ENCODE results near the gene HERPUD1. TPM values are rescaled to one million over a fixed set of nuclear protein-coding genes. Genes with fewer than 3 reads are reported as not detected.

Gene HERPUD1
- total RNA-seq, 1 experiment from 2014 or later: 30.8 TPM

DNA sequence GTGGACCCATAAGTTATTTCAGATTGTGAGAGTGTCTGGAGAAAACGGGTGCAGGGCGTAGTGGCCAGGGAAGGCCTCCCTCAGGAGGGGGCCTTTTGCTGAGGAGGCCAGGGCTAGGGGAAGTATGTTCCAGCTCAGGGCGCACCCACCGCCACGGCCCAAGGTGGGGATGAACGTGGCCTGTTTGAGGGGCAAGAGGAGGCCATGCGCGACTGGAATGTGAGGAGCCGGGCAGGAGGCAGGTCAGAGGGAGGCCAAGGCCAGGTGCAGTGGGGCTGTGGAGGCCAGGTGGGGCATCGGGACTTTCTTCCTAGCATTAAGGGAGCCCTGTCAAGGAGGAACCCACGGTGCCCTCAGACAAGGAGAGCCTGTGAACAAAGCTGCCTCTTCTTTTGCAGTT lies 40.3 kb upstream of the HERPUD1 start:
- no peaks in the 10 kb centered on the region for H3K36me3 Mint-ChIP-seq
- ATAC-seq: no peak
- H3K27ac Mint-ChIP-seq: no peak overlapping the region
- no peaks in the 10 kb centered on the region for H3K4me1 Mint-ChIP-seq
- no peaks in the 10 kb centered on the region for H3K27me3 Mint-ChIP-seq (ENCODE audit: low read depth)
- no peak overlapping the region for H3K4me3 Mint-ChIP-seq
- TF ChIP-seq NR3C1 (CRISPR knock-in tag; conservative IDR thresholded peaks at IDR 0.05; ENCODE audit: low read depth): no peak
- CTCF ChIA-PET: no interaction called here
- DNase-seq (ENCODE audit: low spot score): no peak
- H3K9me3 Mint-ChIP-seq: no peaks in the 10 kb centered on the region
- POLR2A ChIA-PET: no interaction called here

DNA sequence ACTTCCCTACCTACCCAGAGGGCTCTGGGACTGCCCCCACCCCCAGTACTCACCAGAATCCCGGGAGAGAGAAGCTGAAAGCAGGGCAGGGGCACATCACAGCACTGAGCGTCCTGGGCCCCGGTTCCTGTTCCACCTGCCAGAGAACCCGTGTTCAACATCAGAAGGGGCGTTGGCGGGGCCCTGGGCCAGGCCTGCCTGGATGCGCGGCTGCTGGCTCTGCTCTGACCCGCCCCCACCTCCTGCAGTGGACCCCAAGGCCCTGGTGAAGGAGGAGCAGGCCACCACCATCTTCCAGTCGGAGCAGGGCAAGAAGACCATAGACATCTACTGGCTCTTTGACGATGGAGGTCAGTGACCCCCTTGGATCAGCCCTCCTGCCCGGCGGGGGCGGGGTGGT lies 39.2 kb upstream of the HERPUD1 start:
- ATAC-seq (no peak), DNase-seq (ENCODE audit: low spot score) (no peak)
- TF ChIP-seq ZNF219 (CRISPR knock-in tag; IDR thresholded peaks at IDR 0.05; ENCODE audit: borderline replicate concordance): no peak
- TF ChIP-seq, protein P1, sequence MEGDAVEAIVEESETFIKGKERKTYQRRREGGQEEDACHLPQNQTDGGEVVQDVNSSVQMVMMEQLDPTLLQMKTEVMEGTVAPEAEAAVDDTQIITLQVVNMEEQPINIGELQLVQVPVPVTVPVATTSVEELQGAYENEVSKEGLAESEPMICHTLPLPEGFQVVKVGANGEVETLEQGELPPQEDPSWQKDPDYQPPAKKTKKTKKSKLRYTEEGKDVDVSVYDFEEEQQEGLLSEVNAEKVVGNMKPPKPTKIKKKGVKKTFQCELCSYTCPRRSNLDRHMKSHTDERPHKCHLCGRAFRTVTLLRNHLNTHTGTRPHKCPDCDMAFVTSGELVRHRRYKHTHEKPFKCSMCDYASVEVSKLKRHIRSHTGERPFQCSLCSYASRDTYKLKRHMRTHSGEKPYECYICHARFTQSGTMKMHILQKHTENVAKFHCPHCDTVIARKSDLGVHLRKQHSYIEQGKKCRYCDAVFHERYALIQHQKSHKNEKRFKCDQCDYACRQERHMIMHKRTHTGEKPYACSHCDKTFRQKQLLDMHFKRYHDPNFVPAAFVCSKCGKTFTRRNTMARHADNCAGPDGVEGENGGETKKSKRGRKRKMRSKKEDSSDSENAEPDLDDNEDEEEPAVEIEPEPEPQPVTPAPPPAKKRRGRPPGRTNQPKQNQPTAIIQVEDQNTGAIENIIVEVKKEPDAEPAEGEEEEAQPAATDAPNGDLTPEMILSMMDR (IDR thresholded peaks at IDR 0.05): no peak
- TF ChIP-seq, protein P2, sequence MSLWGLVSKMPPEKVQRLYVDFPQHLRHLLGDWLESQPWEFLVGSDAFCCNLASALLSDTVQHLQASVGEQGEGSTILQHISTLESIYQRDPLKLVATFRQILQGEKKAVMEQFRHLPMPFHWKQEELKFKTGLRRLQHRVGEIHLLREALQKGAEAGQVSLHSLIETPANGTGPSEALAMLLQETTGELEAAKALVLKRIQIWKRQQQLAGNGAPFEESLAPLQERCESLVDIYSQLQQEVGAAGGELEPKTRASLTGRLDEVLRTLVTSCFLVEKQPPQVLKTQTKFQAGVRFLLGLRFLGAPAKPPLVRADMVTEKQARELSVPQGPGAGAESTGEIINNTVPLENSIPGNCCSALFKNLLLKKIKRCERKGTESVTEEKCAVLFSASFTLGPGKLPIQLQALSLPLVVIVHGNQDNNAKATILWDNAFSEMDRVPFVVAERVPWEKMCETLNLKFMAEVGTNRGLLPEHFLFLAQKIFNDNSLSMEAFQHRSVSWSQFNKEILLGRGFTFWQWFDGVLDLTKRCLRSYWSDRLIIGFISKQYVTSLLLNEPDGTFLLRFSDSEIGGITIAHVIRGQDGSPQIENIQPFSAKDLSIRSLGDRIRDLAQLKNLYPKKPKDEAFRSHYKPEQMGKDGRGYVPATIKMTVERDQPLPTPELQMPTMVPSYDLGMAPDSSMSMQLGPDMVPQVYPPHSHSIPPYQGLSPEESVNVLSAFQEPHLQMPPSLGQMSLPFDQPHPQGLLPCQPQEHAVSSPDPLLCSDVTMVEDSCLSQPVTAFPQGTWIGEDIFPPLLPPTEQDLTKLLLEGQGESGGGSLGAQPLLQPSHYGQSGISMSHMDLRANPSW (CRISPR knock-in tag; conservative IDR thresholded peaks at IDR 0.05; ENCODE audit: low read depth): no peak
- TF ChIP-seq, protein P3, sequence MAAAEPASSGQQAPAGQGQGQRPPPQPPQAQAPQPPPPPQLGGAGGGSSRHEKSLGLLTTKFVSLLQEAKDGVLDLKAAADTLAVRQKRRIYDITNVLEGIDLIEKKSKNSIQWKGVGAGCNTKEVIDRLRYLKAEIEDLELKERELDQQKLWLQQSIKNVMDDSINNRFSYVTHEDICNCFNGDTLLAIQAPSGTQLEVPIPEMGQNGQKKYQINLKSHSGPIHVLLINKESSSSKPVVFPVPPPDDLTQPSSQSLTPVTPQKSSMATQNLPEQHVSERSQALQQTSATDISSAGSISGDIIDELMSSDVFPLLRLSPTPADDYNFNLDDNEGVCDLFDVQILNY (CRISPR knock-in tag; IDR thresholded peaks at IDR 0.05): no peak
- TF ChIP-seq, protein P4, sequence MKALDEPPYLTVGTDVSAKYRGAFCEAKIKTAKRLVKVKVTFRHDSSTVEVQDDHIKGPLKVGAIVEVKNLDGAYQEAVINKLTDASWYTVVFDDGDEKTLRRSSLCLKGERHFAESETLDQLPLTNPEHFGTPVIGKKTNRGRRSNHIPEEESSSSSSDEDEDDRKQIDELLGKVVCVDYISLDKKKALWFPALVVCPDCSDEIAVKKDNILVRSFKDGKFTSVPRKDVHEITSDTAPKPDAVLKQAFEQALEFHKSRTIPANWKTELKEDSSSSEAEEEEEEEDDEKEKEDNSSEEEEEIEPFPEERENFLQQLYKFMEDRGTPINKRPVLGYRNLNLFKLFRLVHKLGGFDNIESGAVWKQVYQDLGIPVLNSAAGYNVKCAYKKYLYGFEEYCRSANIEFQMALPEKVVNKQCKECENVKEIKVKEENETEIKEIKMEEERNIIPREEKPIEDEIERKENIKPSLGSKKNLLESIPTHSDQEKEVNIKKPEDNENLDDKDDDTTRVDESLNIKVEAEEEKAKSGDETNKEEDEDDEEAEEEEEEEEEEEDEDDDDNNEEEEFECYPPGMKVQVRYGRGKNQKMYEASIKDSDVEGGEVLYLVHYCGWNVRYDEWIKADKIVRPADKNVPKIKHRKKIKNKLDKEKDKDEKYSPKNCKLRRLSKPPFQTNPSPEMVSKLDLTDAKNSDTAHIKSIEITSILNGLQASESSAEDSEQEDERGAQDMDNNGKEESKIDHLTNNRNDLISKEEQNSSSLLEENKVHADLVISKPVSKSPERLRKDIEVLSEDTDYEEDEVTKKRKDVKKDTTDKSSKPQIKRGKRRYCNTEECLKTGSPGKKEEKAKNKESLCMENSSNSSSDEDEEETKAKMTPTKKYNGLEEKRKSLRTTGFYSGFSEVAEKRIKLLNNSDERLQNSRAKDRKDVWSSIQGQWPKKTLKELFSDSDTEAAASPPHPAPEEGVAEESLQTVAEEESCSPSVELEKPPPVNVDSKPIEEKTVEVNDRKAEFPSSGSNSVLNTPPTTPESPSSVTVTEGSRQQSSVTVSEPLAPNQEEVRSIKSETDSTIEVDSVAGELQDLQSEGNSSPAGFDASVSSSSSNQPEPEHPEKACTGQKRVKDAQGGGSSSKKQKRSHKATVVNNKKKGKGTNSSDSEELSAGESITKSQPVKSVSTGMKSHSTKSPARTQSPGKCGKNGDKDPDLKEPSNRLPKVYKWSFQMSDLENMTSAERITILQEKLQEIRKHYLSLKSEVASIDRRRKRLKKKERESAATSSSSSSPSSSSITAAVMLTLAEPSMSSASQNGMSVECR (CRISPR knock-in tag; IDR thresholded peaks at IDR 0.05; ENCODE audit: borderline replicate concordance): no peak
- POLR2A ChIA-PET: no interaction called here
- CTCF ChIA-PET: interaction anchor here (2.2 kb wide), 1 partner anchor 23 kb away, joined by 8 read pairs; no protein-coding TSS in a partner anchor
- H3K9me3 Mint-ChIP-seq: no peaks in the 10 kb centered on the region
- H3K27me3 Mint-ChIP-seq (ENCODE audit: low read depth): no peaks in the 10 kb centered on the region
- no peaks in the 10 kb centered on the region for H3K4me1 Mint-ChIP-seq
- no peak overlapping the region for H3K4me3 Mint-ChIP-seq
- no peak overlapping the region for H3K27ac Mint-ChIP-seq
- H3K36me3 Mint-ChIP-seq: no peaks in the 10 kb centered on the region

DNA sequence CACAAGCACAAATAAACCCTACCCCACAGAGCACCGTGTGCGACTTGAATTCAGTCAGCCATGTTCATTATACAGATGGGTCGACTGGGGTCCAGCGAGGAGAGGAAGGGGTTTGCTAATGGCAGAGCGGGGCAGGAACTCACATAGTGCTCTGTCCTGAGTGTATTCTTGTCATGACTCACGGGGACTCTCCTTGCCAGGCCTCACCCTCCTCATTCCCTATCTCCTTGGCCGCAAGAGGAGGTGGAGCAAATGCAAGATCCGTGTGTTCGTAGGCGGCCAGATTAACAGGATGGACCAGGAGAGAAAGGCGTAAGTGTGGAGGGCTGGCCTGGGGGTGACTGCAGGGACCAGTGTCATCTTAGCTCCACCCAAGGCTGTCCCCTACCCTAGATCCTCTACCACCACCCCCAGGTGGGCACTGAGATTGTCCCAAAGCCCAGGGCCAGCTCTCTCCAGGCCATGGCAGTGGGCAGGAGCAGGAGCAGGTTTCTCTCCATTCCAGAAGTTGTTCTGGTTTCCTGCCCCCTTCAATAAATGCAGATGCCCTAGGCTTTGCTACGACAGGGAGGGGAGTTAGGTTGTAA lies 37.5 kb upstream of the HERPUD1 start:
- DNase-seq (ENCODE audit: low spot score) (no peak), ATAC-seq (no peak)
- H3K36me3 Mint-ChIP-seq: no peaks in the 10 kb centered on the region
- ChIA-PET POLR2A (interaction anchor here (0.6 to 0.9 kb wide), 2 partner anchors 15 to 72 kb away, joined by 3 to 7 read pairs; no protein-coding TSS in a partner anchor), CTCF (interaction anchor here (0.6 to 2.2 kb wide), 2 partner anchors 25 to 120 kb away, joined by 3 to 8 read pairs; no protein-coding TSS in a partner anchor)
- TF ChIP-seq, protein P5, sequence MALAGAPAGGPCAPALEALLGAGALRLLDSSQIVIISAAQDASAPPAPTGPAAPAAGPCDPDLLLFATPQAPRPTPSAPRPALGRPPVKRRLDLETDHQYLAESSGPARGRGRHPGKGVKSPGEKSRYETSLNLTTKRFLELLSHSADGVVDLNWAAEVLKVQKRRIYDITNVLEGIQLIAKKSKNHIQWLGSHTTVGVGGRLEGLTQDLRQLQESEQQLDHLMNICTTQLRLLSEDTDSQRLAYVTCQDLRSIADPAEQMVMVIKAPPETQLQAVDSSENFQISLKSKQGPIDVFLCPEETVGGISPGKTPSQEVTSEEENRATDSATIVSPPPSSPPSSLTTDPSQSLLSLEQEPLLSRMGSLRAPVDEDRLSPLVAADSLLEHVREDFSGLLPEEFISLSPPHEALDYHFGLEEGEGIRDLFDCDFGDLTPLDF (CRISPR knock-in tag; IDR thresholded peaks at IDR 0.05): no peak
- TF ChIP-seq ZNF232 (CRISPR knock-in tag; IDR thresholded peaks at IDR 0.05) (no peak), ELF4 (CRISPR knock-in tag; IDR thresholded peaks at IDR 0.05; ENCODE audit: low read depth) (no peak), RORB (CRISPR knock-in tag; IDR thresholded peaks at IDR 0.05) (no peak)
- TF ChIP-seq, protein P6, sequence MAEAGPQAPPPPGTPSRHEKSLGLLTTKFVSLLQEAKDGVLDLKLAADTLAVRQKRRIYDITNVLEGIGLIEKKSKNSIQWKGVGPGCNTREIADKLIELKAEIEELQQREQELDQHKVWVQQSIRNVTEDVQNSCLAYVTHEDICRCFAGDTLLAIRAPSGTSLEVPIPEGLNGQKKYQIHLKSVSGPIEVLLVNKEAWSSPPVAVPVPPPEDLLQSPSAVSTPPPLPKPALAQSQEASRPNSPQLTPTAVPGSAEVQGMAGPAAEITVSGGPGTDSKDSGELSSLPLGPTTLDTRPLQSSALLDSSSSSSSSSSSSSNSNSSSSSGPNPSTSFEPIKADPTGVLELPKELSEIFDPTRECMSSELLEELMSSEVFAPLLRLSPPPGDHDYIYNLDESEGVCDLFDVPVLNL (CRISPR knock-in tag; IDR thresholded peaks at IDR 0.05; ENCODE audit: borderline replicate concordance, low read depth): no peak
- no peaks in the 10 kb centered on the region for H3K27me3 Mint-ChIP-seq (ENCODE audit: low read depth)
- H3K4me3 Mint-ChIP-seq: no peak overlapping the region
- no peaks in the 10 kb centered on the region for H3K9me3 Mint-ChIP-seq
- no peaks in the 10 kb centered on the region for H3K4me1 Mint-ChIP-seq
- H3K27ac Mint-ChIP-seq: no peak overlapping the region

Data from WTC11 (cell line).